WTC11 (cell line): ENCODE measurements around the gene SPRED2. TPM values are rescaled to one million over a fixed set of nuclear protein-coding genes. Genes with fewer than 3 reads are reported as not detected.

Experiments used
- ATAC-seq: fragments of 200-7000 bp; cut with Tn5 transposase; 2 replicates; pipeline ENCODE4 v1.10.0; 2021; ENCODE audit warnings: mild to moderate bottlenecking, moderate library complexity
- CTCF ChIA-PET: fragments of 300-600 bp; sonication (Branson Sonifier 250); formaldehyde crosslinking; loops from one replicate; lab custom pipeline; 2021; ENCODE audit warnings: antibody characterized with exemption; lab: Charles Lee
- POLR2A ChIA-PET: fragments of 350-600 bp; sonication (Branson Sonifier 250); formaldehyde crosslinking; loops from one replicate; lab custom pipeline; 2021; ENCODE audit warnings: antibody characterized with exemption; lab: Charles Lee
- DNase-seq: peaks from one replicate; pipeline ENCODE4 v3.0.0; 2021; ENCODE audit warnings: low spot score
- H3K27ac Mint-ChIP-seq: 2 replicates; pipeline ENCODE4 v1.8.0; 2021; ENCODE audit warnings: mixed read lengths
- H3K27me3 Mint-ChIP-seq: 2 replicates; pipeline ENCODE4 v1.8.0; 2021; ENCODE audit warnings: low read depth, mild to moderate bottlenecking, moderate library complexity, mixed read lengths
- H3K36me3 Mint-ChIP-seq: 2 replicates; pipeline ENCODE4 v1.8.0; 2021; ENCODE audit warnings: mixed read lengths
- H3K4me1 Mint-ChIP-seq: 2 replicates; pipeline ENCODE4 v1.8.0; 2022; ENCODE audit warnings: mixed read lengths
- H3K4me3 Mint-ChIP-seq: 2 replicates; pipeline ENCODE4 v1.8.0; 2021; ENCODE audit warnings: mild to moderate bottlenecking, moderate library complexity, mixed read lengths
- H3K9me3 Mint-ChIP-seq: 2 replicates; pipeline ENCODE4 v1.8.0; 2021; ENCODE audit warnings: mixed read lengths
- ATF1 ChIP-seq: sonication (generic); formaldehyde crosslinking; IDR thresholded peaks from 2 replicates; pipeline ENCODE4 v1.8.1; 2023; ENCODE audit warnings: mild to moderate bottlenecking, moderate library complexity, missing genetic modification reagents
- CREM ChIP-seq: sonication (generic); formaldehyde crosslinking; IDR thresholded peaks from 2 replicates; pipeline ENCODE4 v1.8.1; 2022; ENCODE audit warnings: mild to moderate bottlenecking, missing genetic modification reagents, moderate library complexity
- CTCF ChIP-seq: fragments of 200-600 bp; IDR thresholded peaks from 2 replicates; pipeline ENCODE4 v1.8.0; 2022; ENCODE audit warnings: antibody characterized with exemption
- FOXJ3 ChIP-seq: sonication (generic); formaldehyde crosslinking; IDR thresholded peaks from 2 replicates; pipeline ENCODE4 v1.9.0; 2021; ENCODE audit warnings: missing genetic modification reagents, mild to moderate bottlenecking, borderline replicate concordance
- HMGA2 ChIP-seq: fragments of 250-450 bp; sonication (Bioruptor Pico); IDR thresholded peaks from 2 replicates; pipeline ENCODE4 v1.4.0; 2021; ENCODE audit warnings: mild to moderate bottlenecking, moderate library complexity
- IRF1 ChIP-seq: sonication (generic); formaldehyde crosslinking; IDR thresholded peaks from 2 replicates; pipeline ENCODE4 v1.8.0; 2023; ENCODE audit warnings: missing genetic modification reagents
- MAX ChIP-seq: sonication (generic); formaldehyde crosslinking; IDR thresholded peaks from 2 replicates; pipeline ENCODE4 v1.8.0; 2022; ENCODE audit warnings: mild to moderate bottlenecking, missing genetic modification reagents
- NFE2L1 ChIP-seq: sonication (generic); formaldehyde crosslinking; IDR thresholded peaks from 2 replicates; pipeline ENCODE4 v1.8.1; 2023; ENCODE audit warnings: missing genetic modification reagents
- RORB ChIP-seq: fragments of 250-450 bp; sonication (Bioruptor Pico); IDR thresholded peaks from 2 replicates; pipeline ENCODE4 v1.9.0; 2021; ENCODE audit warnings: mild to moderate bottlenecking
- SMAD3 ChIP-seq: sonication (generic); formaldehyde crosslinking; IDR thresholded peaks from 2 replicates; pipeline ENCODE4 v1.8.0; 2022; ENCODE audit warnings: missing genetic modification reagents, mild to moderate bottlenecking, borderline replicate concordance
- SOX15 ChIP-seq: fragments of 250-450 bp; sonication (Bioruptor Pico); IDR thresholded peaks from 2 replicates; pipeline ENCODE4 v1.9.0; 2021; ENCODE audit warnings: mild to moderate bottlenecking
- STAT6 ChIP-seq: sonication (generic); formaldehyde crosslinking; conservative IDR thresholded peaks from 2 replicates; pipeline ENCODE4 v1.8.1; 2023; ENCODE audit warnings: mild to moderate bottlenecking, low read depth, missing genetic modification reagents, moderate library complexity
- TEAD4 ChIP-seq: sonication (generic); formaldehyde crosslinking; IDR thresholded peaks from 2 replicates; pipeline ENCODE4 v1.8.0; 2022; ENCODE audit warnings: mild to moderate bottlenecking, missing genetic modification reagents
- ZNF121 ChIP-seq: sonication (generic); formaldehyde crosslinking; IDR thresholded peaks from 2 replicates; pipeline ENCODE4 v1.8.0; 2023; ENCODE audit warnings: missing genetic modification reagents
- ZNF219 ChIP-seq: sonication (generic); formaldehyde crosslinking; IDR thresholded peaks from 2 replicates; pipeline ENCODE4 v1.8.0; 2023; ENCODE audit warnings: missing genetic modification reagents, mild to moderate bottlenecking, borderline replicate concordance
- ZNF232 ChIP-seq: sonication (generic); formaldehyde crosslinking; IDR thresholded peaks from 2 replicates; pipeline ENCODE4 v1.8.0; 2022; ENCODE audit warnings: mild to moderate bottlenecking, missing genetic modification reagents
- ZNF671 ChIP-seq: fragments of 250-450 bp; sonication (Bioruptor Pico); IDR thresholded peaks from 2 replicates; pipeline ENCODE4 v1.8.0; 2021; ENCODE audit warnings: mild to moderate bottlenecking
- total RNA-seq: library from RNA; stranded (reverse); gene quantifications from 3 replicates; pipeline ENCODE4 v1.2.3, GENCODE V29; 2021

Gene SPRED2
- total RNA-seq, 1 experiment from 2014 or later: 34.1 TPM

- ChIA-PET POLR2A (interaction anchor here (0.6 kb wide), 1 partner anchor 105 kb away, joined by 3 read pairs; no protein-coding TSS in a partner anchor), CTCF (interaction anchor here (2.7 kb wide), 1 partner anchor 27 kb away, joined by 7 read pairs; no protein-coding TSS in a partner anchor)
- Mint-ChIP-seq H3K4me1 (peaks cover 52% of the 10 kb centered on the region), H3K4me3 (no peak overlapping the region), H3K36me3 (no peaks in the 10 kb centered on the region), H3K27ac (peak overlapping the region; percentile 26; the same call in 1 of the 2 replicates), H3K27me3 (no peaks in the 10 kb centered on the region), H3K9me3 (no peaks in the 10 kb centered on the region)
- peak; percentile 89 for ATAC-seq
- no peak for DNase-seq
- TF ChIP-seq ATF1 (CRISPR knock-in tag) (no peak), ZNF232 (no peak), MAX (CRISPR knock-in tag) (no peak)
- TF ChIP-seq, all 79 proteins: peak for 0
Observed at GRCh38 chr2:65377556-65378192, 54.7 kb downstream of the SPRED2 start.

GRCh38 chr2:65375723-65376122, 56.7 kb downstream of the SPRED2 start:
- H3K4me3 Mint-ChIP-seq: no peak overlapping the region
- H3K9me3 Mint-ChIP-seq: no peaks in the 10 kb centered on the region
- ATAC-seq (no peak), DNase-seq (no peak)
- TF ChIP-seq CREM (CRISPR knock-in tag) (no peak), SMAD3 (no peak), ZNF219 (CRISPR knock-in tag) (no peak), HMGA2 (CRISPR knock-in tag) (no peak), NFE2L1 (no peak), RORB (no peak), IRF1 (CRISPR knock-in tag) (no peak), ZNF232 (no peak), ZNF671 (CRISPR knock-in tag) (no peak)
- ChIA-PET POLR2A (no interaction called here), CTCF (interaction anchor here (2.7 kb wide), 1 partner anchor 25 kb away, joined by 7 read pairs; no protein-coding TSS in a partner anchor)
- H3K27ac Mint-ChIP-seq: no peak overlapping the region; the same call in 1 of the 2 replicates
- H3K36me3 Mint-ChIP-seq: no peaks in the 10 kb centered on the region
- no peaks in the 10 kb centered on the region for H3K27me3 Mint-ChIP-seq
- peaks cover 59% of the 10 kb centered on the region for H3K4me1 Mint-ChIP-seq

- Mint-ChIP-seq H3K9me3 (no peaks in the 10 kb centered on the region), H3K36me3 (no peaks in the 10 kb centered on the region), H3K27me3 (no peaks in the 10 kb centered on the region), H3K27ac (no peak overlapping the region), H3K4me1 (peaks cover 64% of the 10 kb centered on the region), H3K4me3 (no peak overlapping the region)
- no peak for ATAC-seq
- ChIA-PET CTCF (no interaction called here), POLR2A (no interaction called here)
- TF ChIP-seq FOXJ3 (CRISPR knock-in tag) (no peak), RORB (no peak), CTCF (no peak)
- no peak for DNase-seq
Observed at GRCh38 chr2:65374999-65375398, 57.4 kb downstream of the SPRED2 start.

- Mint-ChIP-seq H3K4me3 (no peak overlapping the region), H3K27ac (no peak overlapping the region), H3K27me3 (no peaks in the 10 kb centered on the region), H3K9me3 (no peaks in the 10 kb centered on the region), H3K4me1 (peaks cover 65% of the 10 kb centered on the region), H3K36me3 (no peaks in the 10 kb centered on the region)
- DNase-seq: no peak
- no peak for ATAC-seq
- TF ChIP-seq TEAD4 (CRISPR knock-in tag) (no peak), ZNF121 (CRISPR knock-in tag) (no peak), SOX15 (CRISPR knock-in tag) (no peak), ZNF232 (no peak), STAT6 (CRISPR knock-in tag) (no peak)
- POLR2A ChIA-PET: no interaction called here
- CTCF ChIA-PET: no interaction called here
Observed at GRCh38 chr2:65374575-65374974, 57.8 kb downstream of the SPRED2 start.
